Kidney (tissue), 14 donors: ENCODE results near the gene PDE4D. TPM values are rescaled to one million over a fixed set of nuclear protein-coding genes. Genes with fewer than 3 reads are reported as not detected.

ENCODE experiments used
- DNase-seq, 5 donors: peaks; one replicate each; pipeline ENCODE4 v3.0.0-alpha.2; 2013 to 2020
- FAIRE-seq: peaks from 2 replicates; lab custom pipeline; 2012; peaks lifted over from hg19 to GRCh38; lab: Jason Lieb, UNC
- H3K27ac ChIP-seq, 2 donors: one replicate each; pipeline ENCODE4 v1.7.0; 2013; ENCODE audit warnings: low read depth in 2 of 2, low read length in 2 of 2, inconsistent platforms in 1 of 2
- H3K27me3 ChIP-seq: one replicate; pipeline ENCODE4 v1.7.1; 2013; ENCODE audit warnings: low read length, inconsistent platforms; ENCODE audit not compliant: control insufficient read depth, insufficient read depth
- H3K36me3 ChIP-seq, 3 donors: one replicate each; pipeline versions ENCODE4 v1.7.0 to v1.7.1; 2013; ENCODE audit warnings: low read length in 3 of 3, control low read depth in 1 of 3, inconsistent platforms in 1 of 3; ENCODE audit not compliant: insufficient read depth in 3 of 3, control insufficient read depth in 2 of 3
- H3K4me1 ChIP-seq, 3 donors: one replicate each; pipeline versions ENCODE4 v1.7.0 to v1.7.1; 2013; ENCODE audit warnings: low read length in 3 of 3, inconsistent platforms in 1 of 3, low read depth in 1 of 3; ENCODE audit not compliant: control insufficient read depth in 2 of 3, insufficient read depth in 2 of 3
- H3K4me3 ChIP-seq, 3 donors: one replicate each; pipeline versions ENCODE4 v1.7.0 to v1.8.1; 2013; ENCODE audit warnings: low read length in 3 of 3, control low read depth in 1 of 3, inconsistent platforms in 1 of 3
- H3K9ac ChIP-seq, 3 donors: one replicate each; pipeline versions ENCODE4 v1.7.0 to v1.7.1; 2013; ENCODE audit warnings: low read length in 3 of 3, control low read depth in 1 of 3, inconsistent platforms in 1 of 3
- H3K9me3 ChIP-seq, 3 donors: one replicate each; pipeline versions ENCODE4 v1.7.0 to v1.7.1; 2013; ENCODE audit warnings: low read length in 3 of 3, control low read depth in 1 of 3, inconsistent platforms in 1 of 3; ENCODE audit not compliant: control insufficient read depth in 2 of 3, insufficient read depth in 1 of 3
- CTCF ChIP-seq: IDR thresholded peaks from 3 replicates; pipeline ENCODE4 v1.5.1; 2012; ENCODE audit warnings: mild to moderate bottlenecking, moderate library complexity, borderline replicate concordance; ENCODE audit not compliant: insufficient read depth; ENCODE audit errors: extremely low read depth
- intact Hi-C: fragments of 100-400 bp; cut with DNase I; formaldehyde crosslinking; loops from one replicate; pipeline ENCODE4 v1.11.1; 2022
- polyA plus RNA-seq: library from polyadenylated mRNA; stranded (reverse); fragments of 350-450 nt; fragmentation: Illumina TruSeq; extraction: RNeasy Lipid Tissue Mini Kit (QIAGEN cat#74804); gene quantifications from one replicate; pipeline ENCODE4 v1.2.3, GENCODE V29; 2014; ENCODE audit warnings: low read depth, low replicate concordance; ENCODE audit not compliant: insufficient read depth
- total RNA-seq: library from RNA; stranded (reverse); fragmentation: NEBNext Ultra II Directional; extraction: Animal tissue kit (Norgen Biotek cat#: 25700); gene quantifications from one replicate; pipeline ENCODE4 v1.2.1, GENCODE V29; 2021
- donor health status: control.
- donor health status: control.
- donor health status: control.
- donor health status: control.
- donor health status: control.
- donor health status: DM: yes; HTN: yes; CAD: no.
- donor health status: Normal renal cell carcinoma (clear cell type).

Gene PDE4D
- total and polyA plus RNA-seq, 2 donors from 2014 or later = 9.2 to 78.9 TPM

- H3K27ac ChIP-seq = no peak overlapping the region
- no peaks in the 10 kb centered on the region for H3K9me3 ChIP-seq
- no peaks in the 10 kb centered on the region for H3K36me3 ChIP-seq
- DNase-seq (no peak), FAIRE-seq (no peak)
- H3K4me1 ChIP-seq = no peaks in the 10 kb centered on the region
- no peak overlapping the region for H3K9ac ChIP-seq
- no peaks in the 10 kb centered on the region for H3K27me3 ChIP-seq
- TF ChIP-seq CTCF = no peak
- H3K4me3 ChIP-seq = no peak overlapping the region
- intact Hi-C loops = no loop called here
Observed at GRCh38 chr5:59621477-59621876, 272.0 kb downstream of the PDE4D start.

- no peak for TF ChIP-seq CTCF
- H3K9me3 ChIP-seq = no peaks in the 10 kb centered on the region
- DNase-seq = no peak
- H3K36me3 ChIP-seq = no peaks in the 10 kb centered on the region
- H3K4me1 ChIP-seq = no peaks in the 10 kb centered on the region
- no peak overlapping the region for H3K9ac ChIP-seq
- no peak for FAIRE-seq
- intact Hi-C loops = no loop called here
- no peaks in the 10 kb centered on the region for H3K27me3 ChIP-seq
- no peak overlapping the region for H3K4me3 ChIP-seq
- H3K27ac ChIP-seq = no peak overlapping the region
Observed at GRCh38 chr5:59620535-59621212, 272.9 kb downstream of the PDE4D start.

- H3K9ac ChIP-seq = no peak overlapping the region
- no peaks in the 10 kb centered on the region for H3K9me3 ChIP-seq
- DNase-seq (no peak), FAIRE-seq (no peak)
- no peak overlapping the region for H3K27ac ChIP-seq
- no peak overlapping the region for H3K4me3 ChIP-seq
- H3K36me3 ChIP-seq = no peaks in the 10 kb centered on the region
- no peaks in the 10 kb centered on the region for H3K4me1 ChIP-seq
- no peak for TF ChIP-seq CTCF
- H3K27me3 ChIP-seq = no peaks in the 10 kb centered on the region
- intact Hi-C loops = no loop called here
Observed at GRCh38 chr5:59618644-59619043, 274.9 kb downstream of the PDE4D start.
